Measurements from ENCODE around the gene ACADM.
"Not testable (repeated sequence)": the region's sequence is repeated elsewhere in the genome, so short reads cannot be mapped to it uniquely, and the experiment has no call there.

ACADM gene

GRCh38 chr1:75765697-75766355 lies 41.3 kb downstream of the ACADM start:
- H3K9ac ChIP-seq (ENCODE audit: low read depth, low read length) = no peak overlapping the region
- peaks cover 7% of the 10 kb centered on the region; the same call in 1 of the 2 replicates for H3K4me1 ChIP-seq (ENCODE audit: insufficient read depth, low read length)
- no peaks in the 10 kb centered on the region for H3K9me3 ChIP-seq (ENCODE audit: control insufficient read depth, insufficient read depth, low read length)

GRCh38 chr1:75768016-75768415 lies 43.5 kb downstream of the ACADM start:
- Histone ChIP-seq H3K4me1 (ENCODE audit: insufficient read depth, low read length) (peaks cover 7% of the 10 kb centered on the region; the same call in 1 of the 2 replicates), H3K9ac (ENCODE audit: low read depth, low read length) (no peak overlapping the region), H3K36me3 (ENCODE audit: insufficient read depth, low read length) (no peaks in the 10 kb centered on the region), H3K9me3 (ENCODE audit: control insufficient read depth, insufficient read depth, low read length) (no peaks in the 10 kb centered on the region)

More at GRCh38 chr1:75765697-75766355, 41.3 kb downstream of the ACADM start:
- H3K36me3 ChIP-seq (ENCODE audit: insufficient read depth, low read length) = no peaks in the 10 kb centered on the region; the same call in 1 of the 2 replicates

- Histone ChIP-seq H3K4me1 (ENCODE audit: insufficient read depth, low read length) (peaks cover 7% of the 10 kb centered on the region; the same call in 1 of the 2 replicates), H3K9me3 (ENCODE audit: control insufficient read depth, insufficient read depth, low read length) (no peaks in the 10 kb centered on the region), H3K9ac (ENCODE audit: low read depth, low read length) (no peak overlapping the region), H3K36me3 (ENCODE audit: insufficient read depth, low read length) (no peaks in the 10 kb centered on the region)
Observed at GRCh38 chr1:75770761-75771160, 46.3 kb downstream of the ACADM start.

- no peaks in the 10 kb centered on the region for H3K36me3 ChIP-seq (ENCODE audit: insufficient read depth, low read length)
- no peak overlapping the region for H3K9ac ChIP-seq (ENCODE audit: low read depth, low read length)
- peaks cover 7% of the 10 kb centered on the region for H3K9me3 ChIP-seq (ENCODE audit: control insufficient read depth, insufficient read depth, low read length)
- H3K4me1 ChIP-seq (ENCODE audit: insufficient read depth, low read length) = peaks cover 7% of the 10 kb centered on the region; the same call in 1 of the 2 replicates
Observed at GRCh38 chr1:75771978-75772377, 47.5 kb downstream of the ACADM start.

- H3K36me3 ChIP-seq (ENCODE audit: insufficient read depth, low read length); H3K9ac ChIP-seq (ENCODE audit: low read depth, low read length); H3K4me1 ChIP-seq (ENCODE audit: insufficient read depth, low read length): not testable (repeated sequence)
- H3K9me3 ChIP-seq (ENCODE audit: control insufficient read depth, insufficient read depth, low read length) = peaks cover 13% of the 10 kb centered on the region
Observed at GRCh38 chr1:75777812-75778211, 53.3 kb downstream of the ACADM start.

GRCh38 chr1:75778694-75779093 lies 54.2 kb downstream of the ACADM start:
- H3K9me3 ChIP-seq (ENCODE audit: control insufficient read depth, insufficient read depth, low read length) = peaks cover 13% of the 10 kb centered on the region
- H3K36me3 ChIP-seq (ENCODE audit: insufficient read depth, low read length); H3K4me1 ChIP-seq (ENCODE audit: insufficient read depth, low read length); H3K9ac ChIP-seq (ENCODE audit: low read depth, low read length): not testable (repeated sequence)

- not testable (repeated sequence) for H3K36me3 ChIP-seq (ENCODE audit: insufficient read depth, low read length); H3K4me1 ChIP-seq (ENCODE audit: insufficient read depth, low read length); H3K9ac ChIP-seq (ENCODE audit: low read depth, low read length)
- peaks cover 13% of the 10 kb centered on the region for H3K9me3 ChIP-seq (ENCODE audit: control insufficient read depth, insufficient read depth, low read length)
Observed at GRCh38 chr1:75780183-75780582, 55.7 kb downstream of the ACADM start.

- not testable (repeated sequence) for H3K4me1 ChIP-seq (ENCODE audit: insufficient read depth, low read length); H3K9ac ChIP-seq (ENCODE audit: low read depth, low read length); H3K9me3 ChIP-seq (ENCODE audit: control insufficient read depth, insufficient read depth, low read length)
- H3K36me3 ChIP-seq (ENCODE audit: insufficient read depth, low read length) = peaks cover 10% of the 10 kb centered on the region; the same call in 1 of the 2 replicates
Observed at GRCh38 chr1:75783920-75784319, 59.4 kb downstream of the ACADM start.

- no peaks in the 10 kb centered on the region; the same call in 1 of the 2 replicates for H3K4me1 ChIP-seq (ENCODE audit: insufficient read depth, low read length)
- no peaks in the 10 kb centered on the region for H3K9me3 ChIP-seq (ENCODE audit: control insufficient read depth, insufficient read depth, low read length)
- peak overlapping the region; percentile 67 for H3K9ac ChIP-seq (ENCODE audit: low read depth, low read length)
- H3K36me3 ChIP-seq (ENCODE audit: insufficient read depth, low read length) = peaks cover 20% of the 10 kb centered on the region
Observed at GRCh38 chr1:75785320-75785982, 60.9 kb downstream of the ACADM start.

GRCh38 chr1:75785983-75786853 lies 61.7 kb downstream of the ACADM start, which contains the start of gene RABGGTB:
Gene RABGGTB (plus strand): TSS chr1:75786256. CDS start chr1:75786272, 16 bp downstream.
- peak within 1 kb of the TSS; percentile 67 for H3K9ac ChIP-seq (ENCODE audit: low read depth, low read length)
- H3K4me1 ChIP-seq (ENCODE audit: insufficient read depth, low read length) = no peaks in the 10 kb centered on the region; the same call in 1 of the 2 replicates

GRCh38 chr1:75786901-75787493 lies 62.5 kb downstream of the ACADM start:
- H3K9ac ChIP-seq (ENCODE audit: low read depth, low read length) = peak overlapping the region; percentile 67
- no peaks in the 10 kb centered on the region; the same call in 1 of the 2 replicates for H3K4me1 ChIP-seq (ENCODE audit: insufficient read depth, low read length)
- H3K9me3 ChIP-seq (ENCODE audit: control insufficient read depth, insufficient read depth, low read length) = no peaks in the 10 kb centered on the region
- H3K36me3 ChIP-seq (ENCODE audit: insufficient read depth, low read length) = peaks cover 32% of the 10 kb centered on the region

More at GRCh38 chr1:75785983-75786853, 61.7 kb downstream of the ACADM start, which contains the start of gene RABGGTB:
- Histone ChIP-seq H3K36me3 (ENCODE audit: insufficient read depth, low read length) (peaks cover 27% of the 10 kb centered on the region), H3K9me3 (ENCODE audit: control insufficient read depth, insufficient read depth, low read length) (no peaks in the 10 kb centered on the region)

GRCh38 chr1:75787524-75787923 lies 63.0 kb downstream of the ACADM start:
- peaks cover 37% of the 10 kb centered on the region for H3K36me3 ChIP-seq (ENCODE audit: insufficient read depth, low read length)
- H3K9me3 ChIP-seq (ENCODE audit: control insufficient read depth, insufficient read depth, low read length) = no peaks in the 10 kb centered on the region
- H3K4me1 ChIP-seq (ENCODE audit: insufficient read depth, low read length) = no peaks in the 10 kb centered on the region; the same call in 1 of the 2 replicates
- peak overlapping the region; percentile 67 for H3K9ac ChIP-seq (ENCODE audit: low read depth, low read length)

GRCh38 chr1:75789988-75790387 lies 65.5 kb downstream of the ACADM start:
- H3K4me1 ChIP-seq (ENCODE audit: insufficient read depth, low read length) = no peaks in the 10 kb centered on the region; the same call in 1 of the 2 replicates
- peaks cover 47% of the 10 kb centered on the region for H3K36me3 ChIP-seq (ENCODE audit: insufficient read depth, low read length)
- H3K9ac ChIP-seq (ENCODE audit: low read depth, low read length) = no peak overlapping the region
- H3K9me3 ChIP-seq (ENCODE audit: control insufficient read depth, insufficient read depth, low read length) = no peaks in the 10 kb centered on the region

GRCh38 chr1:75791022-75791421 lies 66.5 kb downstream of the ACADM start:
- H3K4me1 ChIP-seq (ENCODE audit: insufficient read depth, low read length) = no peaks in the 10 kb centered on the region; the same call in 1 of the 2 replicates
- peaks cover 47% of the 10 kb centered on the region for H3K36me3 ChIP-seq (ENCODE audit: insufficient read depth, low read length)
- H3K9me3 ChIP-seq (ENCODE audit: control insufficient read depth, insufficient read depth, low read length) = no peaks in the 10 kb centered on the region
- no peak overlapping the region for H3K9ac ChIP-seq (ENCODE audit: low read depth, low read length)

Measured in ES-I3 (cell line).